ENCODE results near the gene RBBP5. TPM values are rescaled to one million over a fixed set of nuclear protein-coding genes. Genes with fewer than 3 reads are reported as not detected.

Gene RBBP5
- total and polyA plus RNA-seq, 4 donors = 5.2 to 18.0 (median 9.7) TPM

DNA sequence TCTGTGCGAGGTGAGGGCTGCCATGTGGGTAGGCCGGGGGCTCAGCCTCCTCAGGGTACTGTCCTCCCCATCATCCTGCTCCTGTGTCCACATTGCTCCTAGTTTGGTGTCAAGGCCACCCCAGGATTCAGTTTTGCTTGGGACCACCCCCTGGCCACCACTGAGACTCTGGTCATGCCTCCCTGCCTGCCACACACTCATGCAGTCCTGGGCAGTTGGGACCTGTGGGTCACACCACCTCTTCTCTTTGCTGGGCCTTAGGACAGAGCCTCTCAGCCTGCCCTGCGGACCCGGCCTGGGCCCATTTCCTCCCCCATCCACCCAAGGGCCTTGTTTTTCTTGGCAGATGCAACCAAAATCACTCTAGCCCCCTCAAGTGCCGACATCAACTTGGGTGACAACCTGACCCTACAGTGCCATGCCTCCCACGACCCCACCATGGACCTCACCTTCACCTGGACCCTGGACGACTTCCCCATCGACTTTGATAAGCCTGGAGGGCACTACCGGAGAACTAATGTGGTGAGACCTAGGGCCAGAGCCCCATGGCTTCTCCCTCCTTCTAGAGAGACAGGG lies 56.9 kb downstream of the RBBP5 start:
- H3K36me3 ChIP-seq (ENCODE audit: control insufficient read depth in 4 of 4, insufficient read depth in 4 of 4, low read length in 4 of 4) = no peaks in the 10 kb centered on the region
- no peak overlapping the region for H3K4me3 ChIP-seq
- ATAC-seq (ENCODE audit: insufficient read depth, low FRiP score) (no peak), DNase-seq (no peak)
- H3K27ac ChIP-seq (ENCODE audit: low read depth in 1 of 2, low read length in 1 of 2) = no peak overlapping the region
- H3K4me1 ChIP-seq (ENCODE audit: control insufficient read depth in 5 of 5, insufficient read depth in 5 of 5, low read length in 5 of 5) = peaks cover 0 to 13% (median 0%) of the 10 kb centered on the region in 5 donors
- TF ChIP-seq, protein P1, sequence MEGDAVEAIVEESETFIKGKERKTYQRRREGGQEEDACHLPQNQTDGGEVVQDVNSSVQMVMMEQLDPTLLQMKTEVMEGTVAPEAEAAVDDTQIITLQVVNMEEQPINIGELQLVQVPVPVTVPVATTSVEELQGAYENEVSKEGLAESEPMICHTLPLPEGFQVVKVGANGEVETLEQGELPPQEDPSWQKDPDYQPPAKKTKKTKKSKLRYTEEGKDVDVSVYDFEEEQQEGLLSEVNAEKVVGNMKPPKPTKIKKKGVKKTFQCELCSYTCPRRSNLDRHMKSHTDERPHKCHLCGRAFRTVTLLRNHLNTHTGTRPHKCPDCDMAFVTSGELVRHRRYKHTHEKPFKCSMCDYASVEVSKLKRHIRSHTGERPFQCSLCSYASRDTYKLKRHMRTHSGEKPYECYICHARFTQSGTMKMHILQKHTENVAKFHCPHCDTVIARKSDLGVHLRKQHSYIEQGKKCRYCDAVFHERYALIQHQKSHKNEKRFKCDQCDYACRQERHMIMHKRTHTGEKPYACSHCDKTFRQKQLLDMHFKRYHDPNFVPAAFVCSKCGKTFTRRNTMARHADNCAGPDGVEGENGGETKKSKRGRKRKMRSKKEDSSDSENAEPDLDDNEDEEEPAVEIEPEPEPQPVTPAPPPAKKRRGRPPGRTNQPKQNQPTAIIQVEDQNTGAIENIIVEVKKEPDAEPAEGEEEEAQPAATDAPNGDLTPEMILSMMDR (IDR thresholded peaks at IDR 0.05; ENCODE audit: control extremely low read depth, extremely low read depth) = no peak
- H3K9ac ChIP-seq (ENCODE audit: insufficient read depth in 1 of 2, low read length in 2 of 2) = no peak overlapping the region
- WGBS, 2 donors = 93 to 94% methylated on average over 9 of the region's 9 CpGs
- no peaks in the 10 kb centered on the region for H3K9me3 ChIP-seq (ENCODE audit: control insufficient read depth in 4 of 4, insufficient read depth in 3 of 4, low read length in 3 of 4)
- H3K27me3 ChIP-seq (ENCODE audit: control insufficient read depth in 3 of 3, insufficient read depth in 3 of 3, low read length in 2 of 3) = no peaks in the 10 kb centered on the region

DNA sequence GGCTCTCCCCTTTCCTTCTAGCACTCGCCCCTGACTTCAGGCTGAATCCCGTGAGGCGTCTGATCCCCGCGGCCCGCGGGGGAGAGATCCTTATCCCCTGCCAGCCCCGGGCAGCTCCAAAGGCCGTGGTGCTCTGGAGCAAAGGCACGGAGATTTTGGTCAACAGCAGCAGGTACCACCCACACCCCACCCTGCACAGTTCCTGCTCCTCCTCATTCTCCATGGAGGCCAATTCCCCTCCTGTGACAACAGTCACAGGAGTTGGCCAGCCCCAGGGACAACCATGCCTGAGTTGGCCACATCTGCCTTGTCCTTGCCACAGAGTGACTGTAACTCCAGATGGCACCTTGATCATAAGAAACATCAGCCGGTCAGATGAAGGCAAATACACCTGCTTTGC lies 57.5 kb downstream of the RBBP5 start:
- peaks cover 0 to 13% (median 0%) of the 10 kb centered on the region in 5 donors for H3K4me1 ChIP-seq (ENCODE audit: control insufficient read depth in 5 of 5, insufficient read depth in 5 of 5, low read length in 5 of 5)
- DNase-seq (no peak), ATAC-seq (ENCODE audit: insufficient read depth, low FRiP score) (no peak)
- H3K4me3 ChIP-seq = no peak overlapping the region
- TF ChIP-seq, protein P1 (IDR thresholded peaks at IDR 0.05; ENCODE audit: control extremely low read depth, extremely low read depth) = no peak
- 86% methylated on average over 11 of the region's 11 CpGs for WGBS, 2 donors
- no peak overlapping the region for H3K9ac ChIP-seq (ENCODE audit: insufficient read depth in 1 of 2, low read length in 2 of 2)
- no peak overlapping the region for H3K27ac ChIP-seq (ENCODE audit: low read depth in 1 of 2, low read length in 1 of 2)
- no peaks in the 10 kb centered on the region for H3K9me3 ChIP-seq (ENCODE audit: control insufficient read depth in 4 of 4, insufficient read depth in 3 of 4, low read length in 3 of 4)
- no peaks in the 10 kb centered on the region for H3K27me3 ChIP-seq (ENCODE audit: control insufficient read depth in 3 of 3, insufficient read depth in 3 of 3, low read length in 2 of 3)
- H3K36me3 ChIP-seq (ENCODE audit: control insufficient read depth in 4 of 4, insufficient read depth in 4 of 4, low read length in 4 of 4) = no peaks in the 10 kb centered on the region

DNA sequence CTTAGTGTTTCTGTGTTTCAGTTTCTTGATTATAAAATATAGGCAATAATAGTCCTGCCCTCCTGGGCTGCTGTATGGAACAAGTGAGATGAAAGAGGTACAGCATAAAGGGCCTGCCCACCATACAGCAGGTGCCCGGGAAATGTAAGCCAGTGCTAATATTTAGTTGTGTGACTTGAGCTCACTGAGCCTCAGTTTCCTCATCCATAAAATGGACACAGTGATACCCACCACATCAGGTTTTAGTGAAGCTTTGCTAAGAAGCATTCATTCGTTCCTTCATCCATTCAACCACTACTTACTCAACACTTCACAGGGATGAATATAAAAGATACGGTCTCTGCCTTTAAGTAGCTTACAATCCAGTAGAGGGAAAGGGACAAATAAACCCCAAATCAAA lies 58.9 kb downstream of the RBBP5 start:
- Histone ChIP-seq H3K36me3 (ENCODE audit: control insufficient read depth in 4 of 4, insufficient read depth in 4 of 4, low read length in 4 of 4) (no peaks in the 10 kb centered on the region), H3K9ac (ENCODE audit: insufficient read depth in 1 of 2, low read length in 2 of 2) (no peak overlapping the region), H3K27me3 (ENCODE audit: control insufficient read depth in 3 of 3, insufficient read depth in 3 of 3, low read length in 2 of 3) (no peaks in the 10 kb centered on the region), H3K4me3 (no peak overlapping the region), H3K9me3 (ENCODE audit: control insufficient read depth in 4 of 4, insufficient read depth in 3 of 4, low read length in 3 of 4) (no peaks in the 10 kb centered on the region), H3K4me1 (ENCODE audit: control insufficient read depth in 5 of 5, insufficient read depth in 5 of 5, low read length in 5 of 5) (peaks cover 0 to 4% (median 0%) of the 10 kb centered on the region in 5 donors), H3K27ac (ENCODE audit: low read depth in 1 of 2, low read length in 1 of 2) (no peak overlapping the region)
- DNase-seq = no peak
- WGBS, 2 donors = 90 to 95% methylated on average over 3 of the region's 3 CpGs
- TF ChIP-seq, protein P1 (IDR thresholded peaks at IDR 0.05; ENCODE audit: control extremely low read depth, extremely low read depth) = no peak
- ATAC-seq (ENCODE audit: insufficient read depth, low FRiP score) = no peak

DNA sequence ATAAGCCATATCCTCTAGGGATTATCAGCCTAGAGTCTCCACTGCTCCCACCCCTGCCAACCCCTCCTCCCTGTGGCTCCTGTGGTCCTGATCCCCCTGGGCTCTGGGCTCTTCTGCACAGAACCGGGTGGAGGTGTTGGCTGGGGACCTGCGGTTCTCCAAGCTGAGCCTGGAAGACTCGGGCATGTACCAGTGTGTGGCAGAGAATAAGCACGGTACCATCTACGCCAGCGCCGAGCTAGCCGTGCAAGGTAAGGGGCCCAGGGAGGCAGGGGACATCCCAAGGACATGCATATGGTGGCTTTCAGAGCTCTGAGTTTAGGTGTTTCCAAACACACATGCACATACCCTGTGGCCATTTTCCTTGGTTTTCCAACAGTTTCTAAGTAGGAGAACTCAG lies 59.5 kb downstream of the RBBP5 start:
- H3K4me1 ChIP-seq (ENCODE audit: control insufficient read depth in 5 of 5, insufficient read depth in 5 of 5, low read length in 5 of 5) = peaks cover 0 to 4% (median 0%) of the 10 kb centered on the region in 5 donors
- H3K4me3 ChIP-seq = no peak overlapping the region
- H3K27ac ChIP-seq (ENCODE audit: low read depth in 1 of 2, low read length in 1 of 2) = no peak overlapping the region
- no peaks in the 10 kb centered on the region for H3K27me3 ChIP-seq (ENCODE audit: control insufficient read depth in 3 of 3, insufficient read depth in 3 of 3, low read length in 2 of 3)
- no peak overlapping the region for H3K9ac ChIP-seq (ENCODE audit: insufficient read depth in 1 of 2, low read length in 2 of 2)
- no peaks in the 10 kb centered on the region for H3K9me3 ChIP-seq (ENCODE audit: control insufficient read depth in 4 of 4, insufficient read depth in 3 of 4, low read length in 3 of 4)
- no peak for ATAC-seq (ENCODE audit: insufficient read depth, low FRiP score)
- TF ChIP-seq, protein P1 (IDR thresholded peaks at IDR 0.05; ENCODE audit: control extremely low read depth, extremely low read depth) = no peak
- WGBS, 2 donors = 96 to 97% methylated on average over 8 of the region's 8 CpGs
- no peak for DNase-seq
- no peaks in the 10 kb centered on the region for H3K36me3 ChIP-seq (ENCODE audit: control insufficient read depth in 4 of 4, insufficient read depth in 4 of 4, low read length in 4 of 4)
